GM21423 (cell line): Measurements from ENCODE around the gene GALNT15.

Experiments used
- ATAC-seq: cut with Tn5 transposase; IDR thresholded peaks from one replicate; pipeline ENCODE4 v1.9.1; 2021; ENCODE audit warnings: mild to moderate bottlenecking, moderate library complexity; ENCODE audit not compliant: unreplicated experiment

The GALNT15 gene

DNA sequence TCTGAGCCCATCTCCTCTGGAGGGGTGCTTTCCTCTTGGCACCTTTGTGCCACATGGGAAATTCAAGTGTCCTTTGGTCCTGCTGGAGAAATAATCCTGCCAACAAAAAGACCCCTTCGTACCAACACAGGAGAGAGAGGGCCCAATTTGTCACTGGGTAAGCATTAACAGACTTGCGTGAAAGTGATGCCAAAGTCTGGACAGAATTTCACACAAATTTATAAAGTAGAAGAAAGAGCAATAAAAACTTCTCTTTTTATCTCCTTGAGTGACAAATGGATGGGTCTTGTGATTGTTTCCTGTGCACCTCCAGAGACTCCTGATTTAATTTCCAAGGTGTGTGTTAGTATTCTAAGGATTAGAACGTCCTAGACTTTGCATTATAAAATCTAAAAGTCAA, 75.4 kb downstream of the GALNT15 start:
- ATAC-seq: no peak

DNA sequence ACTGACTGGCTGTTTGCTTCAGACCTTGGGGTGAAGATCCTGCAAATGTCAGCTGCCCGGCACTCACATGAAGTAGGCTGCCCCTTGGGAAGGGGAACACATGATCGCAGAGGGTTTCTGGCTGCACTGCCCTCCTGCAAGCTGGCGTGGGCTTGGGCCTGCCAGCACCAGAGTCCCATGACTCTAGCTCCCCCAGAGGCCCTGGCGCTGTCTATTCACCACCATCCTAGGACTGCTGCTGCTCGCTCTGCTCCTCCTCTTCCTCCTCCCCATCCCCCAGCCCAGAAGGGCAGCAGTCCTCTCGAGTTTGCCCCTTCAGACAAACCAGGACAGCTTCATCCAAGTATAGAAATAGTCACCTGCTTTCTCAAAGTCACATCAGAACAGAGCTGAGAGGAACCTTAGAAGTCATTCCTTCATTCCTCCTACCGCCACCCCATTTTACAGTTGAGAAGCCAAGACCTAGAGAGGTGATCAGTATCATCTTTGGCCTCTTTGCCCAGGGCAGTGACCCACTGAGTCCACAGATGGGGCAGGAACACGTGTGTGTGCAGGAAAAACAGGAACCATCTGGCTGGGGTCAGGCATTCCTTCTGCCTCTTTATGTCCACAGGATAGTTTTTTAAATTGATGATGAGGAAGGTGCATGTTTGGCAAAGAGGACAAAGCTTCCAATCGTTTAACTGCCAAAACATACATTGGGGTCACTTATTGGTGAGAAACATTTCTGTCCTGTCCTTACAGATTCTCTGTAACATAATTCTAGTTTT, 77.0 kb downstream of the GALNT15 start:
- no peak for ATAC-seq

DNA sequence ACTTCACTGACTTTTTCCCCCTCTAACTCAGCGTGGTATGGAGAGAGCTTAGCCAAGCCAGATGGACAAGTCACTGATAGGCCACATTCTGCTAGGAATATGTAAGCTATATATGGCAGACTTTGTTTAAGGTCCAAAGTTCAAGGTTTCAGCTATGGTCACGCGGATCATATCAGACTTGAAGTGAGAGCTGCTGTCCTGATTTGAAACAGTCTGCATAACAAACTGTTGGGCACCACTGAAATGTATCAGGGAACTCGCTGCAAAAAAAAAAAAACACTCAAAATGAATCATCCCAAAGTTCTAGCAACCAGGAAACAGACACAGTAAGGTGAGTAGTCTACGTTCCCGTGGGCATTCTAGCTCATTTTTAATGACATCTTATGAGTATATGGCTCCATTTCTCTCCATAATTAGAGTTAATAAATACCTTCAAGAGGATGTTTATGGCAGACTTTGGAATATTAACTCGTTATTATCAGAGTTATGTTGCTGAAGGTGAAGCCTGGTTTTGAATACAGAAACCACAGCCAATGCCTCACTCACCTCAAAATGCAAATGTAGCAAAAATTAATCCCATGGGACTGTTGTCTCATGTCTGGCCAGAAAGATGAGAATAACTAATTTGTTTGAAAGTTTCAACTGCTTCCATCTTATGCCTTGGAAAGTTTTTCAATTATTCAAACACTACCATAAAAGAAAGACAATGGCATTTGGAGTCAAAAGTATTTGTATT, 77.9 kb downstream of the GALNT15 start:
- ATAC-seq: no peak

DNA sequence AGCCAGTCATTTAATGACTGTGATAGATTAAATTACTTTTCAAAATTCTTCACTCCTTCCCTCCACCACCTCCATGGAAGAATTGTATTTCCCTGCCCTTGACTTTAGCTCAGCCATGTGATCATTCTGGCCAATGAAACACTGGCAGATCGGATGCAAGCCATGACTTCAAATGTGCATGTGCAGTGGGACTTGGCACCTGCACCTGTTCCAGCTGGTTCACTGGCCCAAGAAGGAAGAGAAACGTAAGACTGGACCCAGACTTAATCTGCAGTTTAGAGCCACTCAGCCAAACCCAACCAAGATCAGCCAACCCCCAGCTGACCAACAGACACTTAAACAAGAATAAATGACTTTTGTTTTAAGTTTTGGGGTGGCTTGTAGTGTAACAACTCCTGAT, 78.5 kb downstream of the GALNT15 start:
- no peak for ATAC-seq

- ATAC-seq: no peak
Measured at GRCh38 chr3:16253601-16254000, 79.1 kb downstream of the GALNT15 start.

GRCh38 chr3:16254916-16255315, 80.4 kb downstream of the GALNT15 start:
- ATAC-seq: no peak

DNA sequence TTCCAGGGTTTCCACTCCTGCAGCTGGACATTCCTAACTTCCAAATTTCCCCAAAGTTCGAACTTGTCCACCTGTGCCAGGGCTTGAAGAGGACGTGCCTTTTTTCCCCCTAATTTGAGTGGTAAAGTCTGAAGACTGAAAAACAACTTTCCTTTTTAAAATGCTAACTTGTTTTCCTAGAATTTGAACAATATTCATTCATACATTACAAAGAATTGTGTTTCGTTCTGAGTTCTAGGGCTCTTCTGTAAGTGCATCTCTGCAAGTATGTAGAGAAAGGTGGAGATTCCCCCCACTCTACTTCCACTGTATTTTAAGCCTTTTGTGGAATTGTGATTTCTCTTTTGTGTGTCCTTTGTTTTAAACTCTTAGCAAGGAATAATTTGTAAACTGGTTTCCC, 80.8 kb downstream of the GALNT15 start:
- no peak for ATAC-seq

- ATAC-seq: no peak
Measured at GRCh38 chr3:16255726-16256125, 81.2 kb downstream of the GALNT15 start.

- ATAC-seq: no peak
Measured at GRCh38 chr3:16257309-16257708, 82.8 kb downstream of the GALNT15 start.

- ATAC-seq: no peak
Measured at GRCh38 chr3:16258177-16258576, 83.7 kb downstream of the GALNT15 start.

DNA sequence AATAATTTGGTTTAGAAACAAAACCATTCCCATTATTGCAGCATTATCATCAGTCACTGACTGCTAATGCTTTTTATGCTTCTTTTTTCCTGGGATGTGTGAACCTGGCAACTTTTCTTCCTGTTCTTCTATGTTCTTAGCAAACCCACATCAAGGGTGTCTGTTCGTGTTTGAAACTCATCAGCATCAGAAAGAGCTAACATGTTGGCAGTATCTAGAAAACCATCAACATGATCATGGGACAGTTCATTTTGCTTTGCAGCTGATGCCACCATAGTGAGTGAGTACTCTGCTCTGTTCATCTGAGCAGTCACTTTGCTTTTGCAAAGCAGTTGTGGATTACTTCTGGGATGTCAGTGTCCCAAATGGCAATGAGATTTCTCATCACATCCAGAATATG, 84.4 kb downstream of the GALNT15 start:
- no peak for ATAC-seq

- no peak for ATAC-seq
Measured at GRCh38 chr3:16260046-16260445, 85.6 kb downstream of the GALNT15 start.

- no peak for ATAC-seq
Measured at GRCh38 chr3:16262174-16262573, 87.7 kb downstream of the GALNT15 start.

DNA sequence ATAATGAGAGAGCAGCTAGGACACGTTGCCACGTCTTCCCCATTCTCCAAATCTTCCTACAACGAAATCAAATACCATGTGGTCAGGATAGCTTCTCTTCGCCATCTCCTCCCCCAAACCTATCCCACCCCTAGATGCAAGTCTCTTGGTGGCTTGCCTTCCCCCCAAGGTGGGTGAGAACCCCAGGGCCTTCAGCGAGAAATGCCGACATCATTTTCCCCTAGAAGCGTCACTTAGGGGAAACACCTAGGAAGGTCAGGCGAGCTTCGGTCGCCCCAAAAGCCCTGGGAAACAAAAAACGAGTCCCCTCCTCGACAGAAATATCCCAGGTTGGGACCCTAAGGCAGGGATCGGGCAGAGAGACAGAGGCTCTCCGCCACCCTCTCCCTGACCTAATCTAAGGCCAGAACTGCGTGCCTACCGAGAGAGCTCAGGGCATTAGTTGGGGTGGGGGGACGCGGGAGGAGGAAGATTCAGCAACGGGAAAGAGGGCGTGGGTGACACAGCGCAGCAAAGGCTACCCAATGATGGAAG, 89.8 kb downstream of the GALNT15 start:
- ATAC-seq: peak; percentile 1

- ATAC-seq: peak; percentile 99
Measured at GRCh38 chr3:16264708-16265454, 90.4 kb downstream of the GALNT15 start, which contains the start of the genes DPH3 and OXNAD1. DPH3 (minus strand) TSS chr3:16264943; CDS start chr3:16264876, 67 bp downstream. OXNAD1 (plus strand) TSS chr3:16265212; CDS start chr3:16270953, 5,741 bp downstream.

GRCh38 chr3:16265455-16265786, 90.9 kb downstream of the GALNT15 start:
- ATAC-seq: no peak

DNA sequence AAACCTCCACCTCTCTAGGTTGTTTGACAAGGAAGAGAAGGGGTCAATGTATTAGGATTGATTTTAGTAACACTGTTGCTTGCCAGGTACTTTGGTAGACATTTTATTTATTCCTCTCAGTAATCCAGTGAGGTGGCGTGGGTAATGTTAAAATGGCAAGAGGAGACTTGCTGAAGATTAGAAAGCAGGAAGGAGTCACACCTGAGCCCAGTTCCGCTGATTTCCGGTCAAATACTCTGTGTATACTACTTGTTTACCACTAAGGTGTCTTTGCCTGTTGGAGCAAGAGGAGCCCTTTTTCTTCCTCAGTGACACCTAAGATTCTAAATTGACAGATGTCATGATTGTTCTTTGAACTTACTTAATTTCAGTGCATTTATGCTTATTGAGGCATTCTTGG, 92.2 kb downstream of the GALNT15 start:
- no peak for ATAC-seq

GRCh38 chr3:16270855-16271254, 96.4 kb downstream of the GALNT15 start:
- ATAC-seq: no peak

- no peak for ATAC-seq
Measured at GRCh38 chr3:16272588-16272987, 98.1 kb downstream of the GALNT15 start.

- no peak for ATAC-seq
Measured at GRCh38 chr3:16273867-16274266, 99.4 kb downstream of the GALNT15 start.

GRCh38 chr3:16277471-16277870, 103.0 kb downstream of the GALNT15 start:
- ATAC-seq: no peak
